GM04503 (cell line): ENCODE data around the gene PDPR.
"Not testable (repeated sequence)": the region's sequence is repeated elsewhere in the genome, so short reads cannot be mapped to it uniquely, and the experiment has no call there.

Experiments used
- DNase-seq: peaks from one replicate; pipeline ENCODE4 v3.0.0-alpha.2; 2012; ENCODE audit warnings: low read depth

PDPR gene

DNA sequence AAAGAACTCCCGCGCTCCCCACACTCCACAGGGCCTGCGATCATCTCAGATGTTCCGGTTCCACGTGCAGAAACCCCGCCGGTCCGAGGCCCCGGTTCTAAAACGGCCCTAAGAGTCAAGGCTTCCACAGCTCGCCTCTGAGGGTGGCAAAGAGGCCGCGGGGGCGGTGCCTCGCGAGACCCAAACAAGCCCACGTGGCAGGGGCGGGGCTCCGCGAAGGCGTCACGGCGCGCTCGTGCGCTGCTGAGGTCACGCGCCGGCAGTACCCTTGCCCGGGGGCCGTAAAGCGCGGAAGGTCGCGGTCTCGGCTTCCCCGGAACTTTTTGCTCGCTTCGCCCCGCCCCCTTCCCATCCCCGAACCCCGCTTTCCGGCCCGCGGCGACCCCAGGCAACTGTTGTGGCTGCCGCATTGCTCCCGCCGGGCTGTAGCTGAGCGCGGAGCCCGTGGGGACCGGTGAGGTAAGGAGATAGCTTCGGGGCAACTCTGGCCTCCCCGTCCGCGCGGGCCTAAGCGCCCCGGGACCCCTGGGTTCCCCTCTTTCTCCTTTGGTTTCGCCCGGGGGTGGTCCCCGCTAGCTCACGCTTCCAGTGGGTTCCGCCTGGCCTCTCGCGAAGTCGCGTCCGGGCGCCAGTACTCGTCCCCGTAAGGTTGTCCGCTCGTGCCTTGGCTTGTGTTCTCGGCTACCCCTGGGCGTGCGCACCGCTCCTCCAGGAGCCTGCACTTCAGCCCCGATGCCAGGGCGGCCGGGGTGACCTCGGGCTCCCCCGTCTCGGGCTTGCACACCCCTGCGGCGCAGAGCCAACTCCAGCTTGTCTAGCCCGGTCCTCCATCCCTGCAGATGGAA lies at the start of gene PDPR:
Gene PDPR, plus strand, starts transcription at position 351 of the 845 bp plus-strand sequence. CDS start 6,161 bp downstream, outside the sequence.
- DNase-seq = peak; percentile 47

DNA sequence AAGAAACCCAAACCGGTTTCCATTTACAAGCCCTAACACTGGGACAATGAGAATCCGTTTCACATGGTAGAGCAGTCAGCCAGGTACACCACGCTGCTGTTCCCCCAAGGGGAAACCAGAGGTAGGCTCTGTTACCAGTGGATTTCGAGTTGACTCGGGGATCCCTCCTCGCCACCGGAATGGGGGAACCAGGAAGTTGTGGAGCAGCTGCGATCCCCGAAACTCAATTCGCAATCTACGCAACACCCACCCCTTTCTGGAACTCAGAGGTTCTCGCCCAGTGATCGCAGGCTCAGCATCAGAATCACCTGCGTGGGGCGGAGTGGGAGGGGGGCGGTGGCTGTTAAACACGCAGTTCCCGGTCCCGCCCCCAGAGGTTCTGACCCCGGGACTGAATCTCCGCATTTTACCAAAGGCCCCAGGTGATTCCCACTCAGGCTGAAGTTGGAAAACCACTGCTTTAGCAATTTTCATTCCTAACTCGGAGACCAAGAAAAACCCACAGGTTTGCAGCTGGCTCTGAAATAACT lies 49.2 kb upstream of the PDPR start:
- DNase-seq = not testable (repeated sequence)

DNA sequence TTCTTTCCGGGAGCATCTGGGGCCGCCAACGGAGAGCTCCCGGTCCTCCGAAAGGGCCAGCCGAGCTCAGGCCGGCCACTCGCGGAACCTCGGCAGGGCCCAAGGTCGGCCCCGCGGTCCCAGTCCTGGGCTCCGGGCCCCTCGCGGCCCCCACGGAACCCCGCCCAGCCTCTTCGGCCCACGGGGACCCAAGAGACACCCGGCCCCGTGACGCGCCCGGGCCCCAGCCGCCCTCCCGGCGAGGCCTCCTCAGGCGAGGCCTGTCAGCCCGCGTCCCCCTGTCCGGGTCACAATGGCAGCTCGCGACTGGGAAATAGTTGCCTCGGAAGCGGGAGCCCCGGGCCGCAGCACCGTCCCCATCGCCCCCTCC lies 48.8 kb upstream of the PDPR start:
- DNase-seq = not testable (repeated sequence)

GRCh38 chr16:70065746-70066658 lies 48.1 kb upstream of the PDPR start:
- peak; percentile 25 for DNase-seq

DNA sequence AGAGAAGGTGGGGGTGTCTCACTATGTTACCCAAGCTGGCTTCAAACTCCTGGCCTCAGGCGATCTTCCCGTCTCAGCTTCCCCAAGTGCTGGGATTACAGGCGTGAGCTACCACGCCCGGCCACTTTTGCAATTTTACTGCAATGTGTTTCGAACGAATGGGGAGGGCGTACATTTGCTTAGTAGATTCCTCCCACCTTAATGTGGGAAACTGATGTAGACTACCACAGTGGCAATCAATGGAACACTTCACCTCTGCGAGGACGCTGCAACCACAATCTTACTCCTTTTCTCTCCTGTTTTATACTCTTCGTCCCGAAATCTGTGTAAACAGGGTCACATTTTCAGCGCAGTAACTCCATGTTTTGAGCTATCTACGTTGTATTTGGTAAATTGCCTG lies 47.4 kb upstream of the PDPR start:
- DNase-seq = not testable (repeated sequence)

- not testable (repeated sequence) for DNase-seq
Observed at GRCh38 chr16:70079081-70079480, 35.1 kb upstream of the PDPR start.

GRCh38 chr16:70081219-70081618 lies 32.9 kb upstream of the PDPR start:
- not testable (repeated sequence) for DNase-seq

DNA sequence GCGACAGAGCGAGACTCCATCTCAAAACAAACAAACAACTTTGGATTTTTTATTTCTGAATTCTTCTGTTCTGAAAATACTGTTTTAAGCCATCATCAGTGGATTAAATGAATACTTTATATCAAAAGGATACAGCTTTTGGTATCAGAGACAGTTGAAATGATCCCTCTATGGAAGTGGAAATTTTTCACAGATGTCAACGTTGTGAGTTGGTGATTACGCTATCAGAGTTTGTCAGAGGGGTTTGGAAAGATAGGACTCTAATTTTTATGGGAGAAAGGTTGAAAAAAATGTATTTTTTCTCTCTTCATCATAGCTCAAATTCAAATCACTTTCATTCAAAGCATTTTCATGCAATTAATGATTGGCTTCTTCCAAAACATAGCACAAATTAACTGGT lies 30.2 kb upstream of the PDPR start:
- not testable (repeated sequence) for DNase-seq

- DNase-seq = not testable (repeated sequence)
Observed at GRCh38 chr16:70088160-70088559, 26.0 kb upstream of the PDPR start.

GRCh38 chr16:70088877-70089276 lies 25.3 kb upstream of the PDPR start:
- not testable (repeated sequence) for DNase-seq

- not testable (repeated sequence) for DNase-seq
Observed at GRCh38 chr16:70089289-70089688, 24.8 kb upstream of the PDPR start.

DNA sequence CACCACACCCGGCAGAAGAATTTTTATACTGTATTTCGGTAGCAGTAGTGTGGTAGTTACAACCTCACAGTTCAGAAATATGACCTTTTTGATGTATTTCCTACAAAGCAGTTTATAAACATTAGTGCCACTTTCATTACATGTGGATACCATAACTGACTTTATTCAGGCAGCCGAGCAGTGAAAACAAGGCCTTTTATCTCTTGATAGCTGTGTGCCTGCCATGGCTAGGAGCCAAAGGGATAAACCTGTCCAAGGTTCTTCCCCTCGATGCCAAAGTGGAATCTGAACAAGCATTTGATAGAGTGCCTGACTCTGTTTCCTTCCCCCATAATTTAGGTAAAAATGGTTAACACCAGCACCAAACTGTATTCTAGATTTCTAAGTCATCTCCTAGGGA lies 23.0 kb upstream of the PDPR start:
- DNase-seq = not testable (repeated sequence)

DNA sequence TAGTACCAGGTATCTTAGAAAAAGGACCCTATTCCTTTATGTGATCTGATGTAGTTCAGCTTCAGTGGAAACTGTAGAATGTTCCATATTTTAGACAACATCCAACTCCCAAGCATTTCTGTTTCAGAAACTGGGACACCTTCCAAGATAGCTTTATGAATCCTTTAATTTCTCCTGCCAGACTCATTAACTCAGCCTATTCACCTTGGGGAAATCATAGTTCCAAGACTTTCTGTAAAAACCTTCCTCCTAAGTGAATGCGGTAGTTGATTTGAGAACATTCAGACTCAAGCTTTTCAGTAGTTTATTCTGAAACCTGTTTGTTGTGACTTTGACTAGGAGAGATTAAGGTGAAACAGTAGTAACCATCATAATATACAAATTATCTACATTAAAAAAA lies 20.0 kb upstream of the PDPR start:
- not testable (repeated sequence) for DNase-seq

- DNase-seq = not testable (repeated sequence)
Observed at GRCh38 chr16:70109583-70110279, 4.4 kb upstream of the PDPR start.

GRCh38 chr16:70112162-70112561 lies 2.0 kb upstream of the PDPR start:
- DNase-seq = not testable (repeated sequence)

GRCh38 chr16:70113599-70113981 lies 542 bp upstream of the PDPR start:
- not testable (repeated sequence) for DNase-seq

DNA sequence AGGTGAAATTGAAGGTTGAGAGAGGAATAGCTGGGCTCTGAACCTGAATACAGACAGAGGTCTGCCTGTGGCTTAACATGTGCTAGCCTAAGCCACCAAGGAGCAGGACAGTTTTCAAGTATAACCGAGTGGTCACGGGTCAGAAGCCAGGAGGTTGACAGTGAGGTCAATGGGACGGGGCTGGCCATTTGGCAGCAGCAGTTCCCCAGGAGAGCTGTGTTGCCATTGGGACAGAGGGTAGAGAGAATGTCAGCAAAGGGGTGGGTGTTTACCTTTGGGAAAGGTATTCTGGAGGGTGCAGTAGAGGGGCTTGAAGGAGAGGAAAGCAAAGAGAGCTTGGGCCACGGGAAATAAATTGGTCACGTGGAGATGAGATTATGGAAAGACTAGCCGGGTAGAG lies 4.2 kb downstream of the PDPR start:
- DNase-seq = not testable (repeated sequence)

DNA sequence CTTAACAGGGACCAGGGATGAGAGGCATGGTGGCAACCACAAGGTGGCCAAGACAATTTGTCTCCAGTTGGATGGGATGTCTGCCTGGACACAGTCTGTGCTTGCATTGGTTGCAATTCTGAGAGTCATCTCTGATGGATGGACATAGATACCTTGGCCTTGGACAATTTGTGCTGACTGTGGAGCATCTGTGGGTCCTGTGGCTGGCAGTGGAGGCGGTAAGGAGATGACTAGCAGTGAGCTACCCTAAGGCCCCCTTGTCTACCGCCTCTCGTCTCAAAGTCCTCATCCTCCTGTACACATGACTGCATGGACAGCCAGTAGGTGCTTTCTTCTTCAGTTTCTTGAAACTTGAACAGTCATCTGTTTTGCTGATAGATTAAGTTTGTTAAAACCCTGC lies 4.6 kb downstream of the PDPR start:
- not testable (repeated sequence) for DNase-seq

DNA sequence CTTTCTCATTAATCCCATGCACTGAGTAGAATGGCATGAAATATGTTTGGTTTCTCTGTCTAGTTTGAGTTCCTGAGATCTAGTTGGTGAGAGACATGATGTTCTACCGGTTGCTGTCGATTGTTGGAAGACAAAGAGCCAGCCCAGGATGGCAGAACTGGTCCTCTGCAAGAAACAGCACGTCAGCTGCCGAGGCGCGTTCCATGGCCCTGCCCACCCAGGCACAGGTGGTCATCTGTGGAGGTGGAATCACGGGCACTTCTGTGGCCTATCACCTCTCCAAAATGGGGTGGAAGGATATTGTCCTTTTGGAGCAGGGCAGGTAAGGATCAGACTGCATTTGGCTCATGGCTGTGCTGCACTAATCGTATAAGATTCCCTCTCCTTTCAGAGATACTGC lies 6.3 kb downstream of the PDPR start:
- DNase-seq = not testable (repeated sequence)

- not testable (repeated sequence) for DNase-seq
Observed at GRCh38 chr16:70123822-70124221, 9.7 kb downstream of the PDPR start.

DNA sequence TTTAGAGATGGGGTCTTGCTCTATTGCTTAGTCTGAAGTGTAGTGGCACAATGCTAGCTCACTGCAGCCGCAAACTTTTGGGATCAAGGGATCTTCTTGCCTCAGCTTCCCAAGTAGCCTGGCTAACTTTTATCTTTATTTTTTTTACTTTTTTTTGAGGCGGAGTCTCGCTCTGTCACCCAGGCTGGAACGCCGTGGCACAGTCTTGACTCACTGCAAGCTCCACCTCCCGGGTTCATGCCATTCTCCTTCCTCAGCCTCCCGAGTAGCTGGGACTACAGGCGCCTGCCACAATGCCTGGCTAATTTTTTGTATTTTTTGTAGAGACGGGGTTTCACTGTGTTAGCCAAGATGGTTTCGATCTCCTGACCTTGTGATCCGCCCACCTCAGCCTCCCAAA lies 12.1 kb downstream of the PDPR start:
- not testable (repeated sequence) for DNase-seq

DNA sequence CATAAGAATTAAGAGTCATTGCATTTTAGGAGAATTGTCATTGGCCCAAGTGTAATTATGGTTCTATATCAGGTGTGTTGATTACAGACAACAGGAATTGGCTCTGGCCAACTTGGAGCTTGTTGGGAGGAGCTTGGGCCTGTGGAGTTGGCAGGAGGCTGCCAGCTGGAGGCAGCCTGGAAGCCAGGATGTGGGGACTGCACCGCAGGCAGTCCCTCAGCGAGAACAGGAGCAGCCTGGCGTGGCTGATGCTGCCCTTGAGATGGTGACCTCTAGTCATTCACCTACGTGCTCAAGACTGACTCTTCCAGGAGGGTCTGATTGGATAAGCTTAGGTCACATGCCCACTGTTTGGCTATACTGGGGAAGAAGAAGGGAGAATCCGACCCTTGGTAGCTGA lies 13.6 kb downstream of the PDPR start:
- not testable (repeated sequence) for DNase-seq
